ENCODE results near the gene PYCR2. TPM values are rescaled to one million over a fixed set of nuclear protein-coding genes. Genes with fewer than 3 reads are reported as not detected.

Gene PYCR2
- total and polyA plus RNA-seq, 2 of the 8 experiments (the other 6 are each of a cell fraction or from before 2014, with no cell fraction given) = 79.3 to 84.6 TPM

- Histone ChIP-seq H3K4me1 (replicated peaks in 1 of 4; ENCODE audit: control insufficient read depth in 3 of 4, insufficient read depth in 4 of 4, low read length in 3 of 4) (peaks cover 6 to 21% (median 11%) of the 10 kb centered on the region in 4 experiments), H3K36me3 (ENCODE audit: control insufficient read depth in 2 of 4, insufficient read depth in 4 of 4, low read length in 3 of 4) (no peaks in the 10 kb centered on the region), H3K9me3 (ENCODE audit: insufficient read depth in 2 of 2, low read depth in 1 of 2, low read length in 1 of 2) (no peaks in the 10 kb centered on the region), H2AK5ac (ENCODE audit: low read depth, low read length) (0 out of 2 replicates have a peak overlapping the region, but pooled peaks have one; percentile 98), H4K91ac (replicated peaks; ENCODE audit: insufficient read length, low read length) (peak overlapping the region; percentile 22), H3K27me3 (replicated peaks in 1 of 4; ENCODE audit: control insufficient read depth in 3 of 4, extremely low read depth in 1 of 4, insufficient read depth in 3 of 4, low read length in 3 of 4) (peaks cover 0 to 9% (median 8%) of the 10 kb centered on the region in 4 experiments; a peak in 3 of 7 replicates), H3K18ac (ENCODE audit: extremely low read depth, low read length) (no peak overlapping the region; the same call in 1 of the 2 replicates), H2BK120ac (replicated peaks; ENCODE audit: low read depth, low read length) (no peak overlapping the region), H4K20me1 (replicated peaks in 1 of 2; ENCODE audit: control insufficient read depth in 1 of 2, insufficient read depth in 2 of 2, low read length in 2 of 2) (no peaks in the 10 kb centered on the region), H3K56ac (replicated peaks; ENCODE audit: insufficient read length, low read depth, low read length) (no peak overlapping the region), H2BK20ac (ENCODE audit: low read length) (no peak overlapping the region), H2BK5ac (ENCODE audit: low read depth, low read length) (peak overlapping the region; percentile 93), H3K23me2 (ENCODE audit: low read depth, low read length) (no peaks in the 10 kb centered on the region), H3K9ac (replicated peaks in 1 of 4; ENCODE audit: extremely low read depth in 1 of 4, low read depth in 3 of 4, low read length in 3 of 4) (no peak overlapping the region), H3K79me1 (ENCODE audit: low read depth, low read length) (no peaks in the 10 kb centered on the region), H2BK15ac (ENCODE audit: low read length) (no peak overlapping the region), H4K5ac (ENCODE audit: insufficient read length, low read depth, low read length) (no peak overlapping the region), H3K14ac (ENCODE audit: insufficient read length) (no peak overlapping the region), H4K8ac (ENCODE audit: extremely low read depth, insufficient read depth, low read length) (no peak overlapping the region), H3K4ac (replicated peaks; ENCODE audit: insufficient read length, low read depth, low read length) (no peak overlapping the region), H3K4me3 (ENCODE audit: extremely low read depth in 1 of 4, insufficient read depth in 2 of 4, low read depth in 3 of 4, low read length in 4 of 4) (no peak overlapping the region), H3K23ac (ENCODE audit: insufficient read length) (no peak overlapping the region), H3K27ac (ENCODE audit: low read depth, low read length) (no peak overlapping the region), H2BK12ac (ENCODE audit: low read depth, low read length) (peak overlapping the region; percentile 95; the same call in 1 of the 2 replicates), H3K4me2 (ENCODE audit: insufficient read depth in 1 of 2, low read depth in 2 of 2, low read length in 2 of 2) (peak overlapping the region; percentile 21 to 25; a peak in 2 of 4 replicates), H2AFZ (ENCODE audit: low read length) (no peak overlapping the region), H3K79me2 (ENCODE audit: control insufficient read depth in 1 of 2, insufficient read depth in 2 of 2, low read length in 2 of 2) (no peaks in the 10 kb centered on the region)
- FAIRE-seq (no peak), DNase-seq (ENCODE audit: low read depth in 1 of 2, low spot score in 2 of 2) (peak in 1 of 2 experiments; percentile 65)
- 28% methylated on average over 4 of the region's 4 CpGs; no CpG with 5 or more reads in 1 of the 2 experiments for WGBS, 2 experiments (ENCODE audit: extremely low coverage in 1 of 2, insufficient coverage in 1 of 2, insufficient read length in 1 of 2, insufficient replicate concordance in 2 of 2, low coverage in 1 of 2, low lambda C conversion rate in 2 of 2, missing lambda C conversion rate in 1 of 2)
- POLR2A ChIA-PET (ENCODE audit: partially characterized antibody) = interaction anchor here (0.7 to 2.2 kb wide), 11 partner anchors 17 to 168 kb away, joined by 3 to 8 read pairs (median 4); partner anchors contain the start of genes LEFTY1, PYCR2 and SRP9
- CTCF ChIA-PET (ENCODE audit: partially characterized antibody) = interaction anchor here (0.5 to 3.1 kb wide), 11 partner anchors 9 to 1380 kb away, joined by 3 to 25 read pairs (median 3); no protein-coding TSS in a partner anchor
- no peak for TF ChIP-seq ASH2L (IDR thresholded peaks at IDR 0.05; ENCODE audit: low read length)
- TF ChIP-seq POU5F1 (IDR thresholded peaks at IDR 0.05; ENCODE audit: low read depth, low read length) = peak; percentile 46; the same call in 1 of the 2 replicates
- TF ChIP-seq SIRT6 (IDR thresholded peaks at IDR 0.05; ENCODE audit: low read length) = no peak
- no peak for TF ChIP-seq HDAC6 (IDR thresholded peaks at IDR 0.05; ENCODE audit: low read depth, low read length)
- no peak for TF ChIP-seq JUND (IDR thresholded peaks at IDR 0.05; ENCODE audit: low read length)
- TF ChIP-seq NRF1 (IDR thresholded peaks at IDR 0.05; ENCODE audit: low read depth, low read length) = no peak
- no peak for TF ChIP-seq TEAD4 (IDR thresholded peaks at IDR 0.05; ENCODE audit: low read depth, low read length)
- no peak for TF ChIP-seq SP4 (IDR thresholded peaks at IDR 0.05; ENCODE audit: low read length)
- no peak for TF ChIP-seq ZNF274 (IDR thresholded peaks at IDR 0.05; ENCODE audit: borderline replicate concordance, extremely low read depth, low read length)
- no peak for TF ChIP-seq SIN3A (conservative IDR thresholded peaks at IDR 0.05 in 1 of 2, IDR thresholded peaks at IDR 0.05 in 1 of 2; ENCODE audit: low read depth in 1 of 2, low read length in 2 of 2)
- TF ChIP-seq POLR2AphosphoS5 (IDR thresholded peaks at IDR 0.05; ENCODE audit: low read depth, low read length) = no peak
- TF ChIP-seq TAF1 (IDR thresholded peaks at IDR 0.05; ENCODE audit: low read depth, low read length) = no peak
- TF ChIP-seq YY1 (IDR thresholded peaks at IDR 0.05; ENCODE audit: low read depth, low read length) = no peak
- no peak for TF ChIP-seq CHD1 (IDR thresholded peaks at IDR 0.05; ENCODE audit: low read depth, low read length)
- peak; percentile 13; the same call in 1 of the 2 replicates for TF ChIP-seq SP1 (IDR thresholded peaks at IDR 0.05; ENCODE audit: low read depth, low read length)
These were observed 21.5 kb upstream of the PYCR2 start for GRCh38 chr1:225945564-225945963.
